Activated CD4-positive, alpha-beta T cell treated with anti-CD3 and anti-CD28 coated beads for 36 hours (primary cell): ENCODE results near the gene MRTFB. TPM values are rescaled to one million over a fixed set of nuclear protein-coding genes. Genes with fewer than 3 reads are reported as not detected.

Experiments used
- ATAC-seq: fragments of 200-7000 bp; cut with Tn5 transposase; one replicate; pipeline ENCODE4 v1.10.0; 2021; ENCODE audit warnings: mild to moderate bottlenecking, moderate library complexity
- CTCF ChIA-PET: fragments of 350-600 bp; sonication (Branson Sonifier 250); formaldehyde crosslinking; loops from one replicate; lab custom pipeline; 2021; ENCODE audit warnings: antibody characterized with exemption; lab: Charles Lee
- POLR2A ChIA-PET: fragments of 350-600 bp; sonication (Branson Sonifier 250); formaldehyde crosslinking; loops from one replicate; lab custom pipeline; 2021; ENCODE audit warnings: antibody characterized with exemption, inconsistent platforms; lab: Charles Lee
- DNase-seq: peaks from one replicate; pipeline ENCODE4 v3.0.0-alpha.2; 2020
- H3K27ac Mint-ChIP-seq: one replicate; pipeline ENCODE4 v1.8.0; 2021; ENCODE audit warnings: mixed read lengths
- H3K27me3 Mint-ChIP-seq: one replicate; pipeline ENCODE4 v1.8.0; 2021; ENCODE audit warnings: mixed read lengths
- H3K36me3 Mint-ChIP-seq: one replicate; pipeline ENCODE4 v1.8.0; 2021; ENCODE audit warnings: low read depth, mixed read lengths
- H3K4me1 Mint-ChIP-seq: one replicate; pipeline ENCODE4 v1.8.0; 2021; ENCODE audit warnings: mixed read lengths
- H3K4me3 Mint-ChIP-seq: one replicate; pipeline ENCODE4 v1.8.0; 2021; ENCODE audit warnings: mild to moderate bottlenecking, moderate library complexity, mixed read lengths
- H3K9me3 Mint-ChIP-seq: one replicate; pipeline ENCODE4 v1.8.0; 2021; ENCODE audit warnings: low read depth, mixed read lengths
- intact Hi-C, 2 experiments: fragments of 100-400 bp; cut with DNase I in 1 of 2; cut with micrococcal nuclease in 1 of 2; formaldehyde crosslinking; loops; one replicate each; pipeline versions ENCODE4 v1.14.2 to v1.15.1; 2022 to 2024; cut with DNase I, micrococcal nuclease
- total RNA-seq, 2 experiments: library from RNA; stranded (reverse); gene quantifications; one replicate each; pipeline ENCODE4 v1.2.3, GENCODE V29; 2021

MRTFB gene
- total RNA-seq, 2 experiments from 2014 or later, result 9.6 to 16.9 TPM

DNA sequence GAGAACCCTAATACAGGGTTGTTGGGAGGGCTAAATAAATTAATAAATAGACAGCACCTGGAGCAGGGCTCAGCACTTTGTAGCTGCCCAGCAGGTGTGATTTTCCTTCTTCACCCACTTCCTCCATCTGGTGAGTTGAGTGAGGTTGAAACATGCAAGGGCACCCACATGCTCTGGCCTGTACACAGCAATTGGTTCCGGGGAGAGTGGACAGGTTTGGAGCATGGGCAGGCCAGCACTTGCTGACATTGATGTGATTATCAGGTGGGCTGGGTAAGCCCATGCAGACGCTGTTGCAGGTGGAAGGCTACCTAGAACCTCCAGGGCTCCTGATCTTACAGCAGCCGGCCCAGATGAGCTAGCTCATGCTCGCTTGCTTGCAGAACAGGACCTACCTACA lies 1.3 kb upstream of the MRTFB start:
- Mint-ChIP-seq H3K36me3 (no peaks in the 10 kb centered on the region), H3K27me3 (peaks cover 3% of the 10 kb centered on the region), H3K4me3 (peak overlapping the region; percentile 82), H3K9me3 (no peaks in the 10 kb centered on the region), H3K27ac (peak overlapping the region; percentile 81), H3K4me1 (peaks cover 14% of the 10 kb centered on the region)
- DNase-seq (no peak), ATAC-seq (no peak)
- ChIA-PET POLR2A (interaction anchor here (0.6 kb wide), 1 partner anchor 116 kb away, joined by 3 read pairs; no protein-coding TSS in a partner anchor), CTCF (interaction anchor here (1.1 kb wide), 1 partner anchor 150 kb away, joined by 5 read pairs; the partner anchor contains the start of gene ERCC4)
- intact Hi-C loops, result loop anchor here (2.0 to 10.0 kb wide), 5 partner anchors 123 to 563 kb away; partner anchors contain the start of genes BFAR (in 1 of the 2) and ERCC4 (in 1 of the 2)

DNA sequence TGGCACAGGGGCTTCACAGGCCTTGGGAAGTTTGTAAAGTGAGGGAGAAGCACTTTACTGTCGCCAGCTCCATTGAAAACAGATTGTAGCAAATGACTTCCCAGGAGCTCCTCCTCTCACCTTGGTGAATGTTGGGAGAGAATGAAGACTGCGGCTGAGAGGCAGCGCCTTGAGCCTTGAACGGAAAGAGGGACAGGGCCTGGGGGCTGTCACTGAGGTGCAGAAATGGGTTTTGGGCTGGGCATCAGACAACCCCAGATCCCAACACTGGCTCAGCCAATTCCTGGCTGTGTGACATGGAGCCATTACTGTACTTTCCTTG lies 603 bp upstream of the MRTFB start:
- POLR2A ChIA-PET, result interaction anchor here (0.6 kb wide), 1 partner anchor 115 kb away, joined by 3 read pairs; no protein-coding TSS in a partner anchor

DNA sequence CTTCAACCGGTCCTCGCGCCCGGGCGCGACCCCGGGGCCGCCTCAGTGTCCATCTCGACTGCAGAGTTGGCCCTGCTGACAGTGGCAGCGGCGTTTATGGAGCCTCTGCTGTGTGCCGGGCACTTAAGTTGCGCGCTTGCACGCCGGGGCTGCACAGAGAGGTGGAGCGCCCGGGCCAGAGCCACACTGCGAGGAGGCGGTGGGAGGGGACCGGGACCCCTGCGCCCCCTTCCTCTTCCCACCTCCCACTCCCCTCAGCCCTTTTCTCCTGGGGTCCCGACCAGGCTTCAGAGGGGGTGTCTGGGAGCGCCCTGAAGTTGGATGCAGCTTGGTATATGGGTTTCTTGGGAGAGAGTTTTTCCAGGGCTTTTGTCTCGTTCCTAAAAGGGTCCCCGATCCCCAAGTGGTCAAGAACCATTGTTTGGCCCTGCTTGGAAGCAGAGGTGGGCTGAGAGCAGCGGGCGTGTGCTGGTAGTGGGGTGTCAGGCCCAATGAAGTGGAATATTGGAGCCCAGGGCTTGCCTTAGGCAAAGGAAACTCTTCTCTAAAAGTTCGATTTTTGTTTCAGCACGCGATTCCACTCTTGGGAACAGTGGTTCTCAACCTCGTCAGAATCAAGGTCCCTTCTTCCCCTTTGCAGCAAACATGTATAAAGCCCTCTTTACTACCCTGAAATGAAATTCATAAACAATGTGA lies 605 bp downstream of the MRTFB start:
- DNase-seq (peak; percentile 46), ATAC-seq (peak; percentile 64)
- POLR2A ChIA-PET, result no interaction called here
- CTCF ChIA-PET, result interaction anchor here (1.4 kb wide), 1 partner anchor 152 kb away, joined by 5 read pairs; the partner anchor contains the start of gene ERCC4
- no peaks in the 10 kb centered on the region for H3K9me3 Mint-ChIP-seq
- H3K4me1 Mint-ChIP-seq, result peaks cover 14% of the 10 kb centered on the region
- intact Hi-C loops, result loop anchor here (1.0 to 10.0 kb wide), 8 partner anchors 121 to 561 kb away; partner anchors contain the start of genes ERCC4 (in 2 of the 2) and BFAR (in 1 of the 2)
- H3K36me3 Mint-ChIP-seq, result no peaks in the 10 kb centered on the region
- peaks cover 3% of the 10 kb centered on the region for H3K27me3 Mint-ChIP-seq
- H3K4me3 Mint-ChIP-seq, result peak overlapping the region; percentile 82
- peak overlapping the region; percentile 81 for H3K27ac Mint-ChIP-seq

More for the DNA sequence above, 603 bp upstream of the MRTFB start:
- Mint-ChIP-seq H3K27ac (peak overlapping the region; percentile 81), H3K4me1 (peaks cover 14% of the 10 kb centered on the region), H3K27me3 (peaks cover 3% of the 10 kb centered on the region), H3K36me3 (no peaks in the 10 kb centered on the region), H3K4me3 (peak overlapping the region; percentile 82), H3K9me3 (no peaks in the 10 kb centered on the region)
- intact Hi-C loops, result loop anchor here (2.0 to 10.0 kb wide), 5 partner anchors 122 to 562 kb away; partner anchors contain the start of genes BFAR (in 1 of the 2) and ERCC4 (in 1 of the 2)
- ATAC-seq, result no peak
- no peak for DNase-seq
- CTCF ChIA-PET, result interaction anchor here (0.6 kb wide), 2 partner anchors 11 to 56 kb away, joined by 3 read pairs; no protein-coding TSS in a partner anchor

DNA sequence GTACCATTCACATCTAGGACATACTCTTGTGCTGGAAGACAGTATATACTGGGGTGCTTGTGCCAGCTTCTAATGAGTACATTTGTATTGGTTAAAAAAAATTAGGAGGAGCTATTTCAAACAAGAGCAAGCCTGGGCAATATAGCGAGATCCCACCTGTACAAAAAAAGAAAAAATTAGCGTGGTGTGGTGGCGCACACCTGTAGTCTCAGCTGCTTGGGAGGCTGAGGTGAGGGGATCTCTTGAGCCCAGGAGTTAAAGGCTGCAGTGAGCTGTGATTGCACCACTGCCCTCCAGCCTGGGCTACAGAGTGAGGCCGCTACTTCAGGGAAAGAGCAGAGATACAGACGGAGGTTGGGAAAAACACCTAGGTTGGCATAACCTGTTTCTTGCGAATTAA lies 1.2 kb downstream of the MRTFB start:
- Mint-ChIP-seq H3K27me3 (peaks cover 3% of the 10 kb centered on the region), H3K4me1 (peaks cover 14% of the 10 kb centered on the region), H3K36me3 (no peaks in the 10 kb centered on the region), H3K27ac (no peak overlapping the region), H3K9me3 (no peaks in the 10 kb centered on the region), H3K4me3 (peak overlapping the region; percentile 82)
- DNase-seq (no peak), ATAC-seq (no peak)
- intact Hi-C loops, result loop anchor here (5.0 to 10.0 kb wide), 3 partner anchors 150 to 452 kb away; partner anchors contain the start of gene ERCC4 (in 1 of the 2)
- ChIA-PET CTCF (interaction anchor here (0.6 to 1.4 kb wide), 2 partner anchors 95 to 153 kb away, joined by 3 to 5 read pairs; partner anchors contain the start of gene ERCC4), POLR2A (no interaction called here)

- intact Hi-C loops, result loop anchor here (5.0 to 10.0 kb wide), 3 partner anchors 152 to 450 kb away; partner anchors contain the start of gene ERCC4 (in 1 of the 2)
- Mint-ChIP-seq H3K27ac (no peak overlapping the region), H3K4me1 (peaks cover 14% of the 10 kb centered on the region), H3K4me3 (no peak overlapping the region), H3K36me3 (no peaks in the 10 kb centered on the region), H3K27me3 (no peaks in the 10 kb centered on the region), H3K9me3 (no peaks in the 10 kb centered on the region)
- ATAC-seq (no peak), DNase-seq (no peak)
- ChIA-PET POLR2A (no interaction called here), CTCF (interaction anchor here (1.0 kb wide), 1 partner anchor 34 kb away, joined by 3 read pairs; no protein-coding TSS in a partner anchor)
Observed at GRCh38 chr16:14074544-14074943, 3.4 kb downstream of the MRTFB start.

- Mint-ChIP-seq H3K27me3 (no peaks in the 10 kb centered on the region), H3K27ac (no peak overlapping the region), H3K36me3 (peaks cover 18% of the 10 kb centered on the region), H3K4me1 (peaks cover 9% of the 10 kb centered on the region), H3K4me3 (no peak overlapping the region), H3K9me3 (peaks cover 1% of the 10 kb centered on the region)
- DNase-seq (no peak), ATAC-seq (no peak)
- CTCF ChIA-PET, result no interaction called here
- intact Hi-C loops, result loop anchor here in 1 of 2 experiments (10.0 kb wide), 1 partner anchor 447 kb away; no protein-coding TSS in a partner anchor
- POLR2A ChIA-PET, result interaction anchor here (0.6 kb wide), 1 partner anchor 29 kb away, joined by 3 read pairs; no protein-coding TSS in a partner anchor
Observed at GRCh38 chr16:14077918-14078317, 6.8 kb downstream of the MRTFB start.

DNA sequence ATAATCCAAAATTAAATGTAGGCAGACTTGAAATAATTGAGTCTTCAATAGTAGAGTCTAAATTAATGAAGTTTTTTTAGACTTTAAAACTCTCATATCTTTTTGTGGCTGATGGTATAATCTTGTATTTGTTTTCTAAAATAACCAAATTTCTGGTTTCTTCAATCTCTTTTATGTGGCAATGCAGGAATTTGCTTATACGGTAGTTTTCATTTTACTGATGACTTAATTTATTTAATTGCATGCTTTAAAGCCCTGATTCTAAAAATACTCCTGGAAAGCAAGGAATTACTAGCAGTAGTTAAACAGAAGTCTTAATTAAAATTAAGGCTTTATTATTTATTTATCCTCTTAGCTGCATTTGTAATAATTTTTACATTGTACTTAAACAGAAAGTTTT lies 15.4 kb downstream of the MRTFB start:
- no peak overlapping the region for H3K27ac Mint-ChIP-seq
- DNase-seq (no peak), ATAC-seq (no peak)
- peaks cover 18% of the 10 kb centered on the region for H3K36me3 Mint-ChIP-seq
- H3K9me3 Mint-ChIP-seq, result no peaks in the 10 kb centered on the region
- H3K27me3 Mint-ChIP-seq, result no peaks in the 10 kb centered on the region
- no peak overlapping the region for H3K4me3 Mint-ChIP-seq
- peaks cover 8% of the 10 kb centered on the region for H3K4me1 Mint-ChIP-seq
- intact Hi-C loops, result no loop called here
- POLR2A ChIA-PET, result no interaction called here
- CTCF ChIA-PET, result interaction anchor here (1.0 kb wide), 1 partner anchor 14 kb away, joined by 3 read pairs; no protein-coding TSS in a partner anchor

DNA sequence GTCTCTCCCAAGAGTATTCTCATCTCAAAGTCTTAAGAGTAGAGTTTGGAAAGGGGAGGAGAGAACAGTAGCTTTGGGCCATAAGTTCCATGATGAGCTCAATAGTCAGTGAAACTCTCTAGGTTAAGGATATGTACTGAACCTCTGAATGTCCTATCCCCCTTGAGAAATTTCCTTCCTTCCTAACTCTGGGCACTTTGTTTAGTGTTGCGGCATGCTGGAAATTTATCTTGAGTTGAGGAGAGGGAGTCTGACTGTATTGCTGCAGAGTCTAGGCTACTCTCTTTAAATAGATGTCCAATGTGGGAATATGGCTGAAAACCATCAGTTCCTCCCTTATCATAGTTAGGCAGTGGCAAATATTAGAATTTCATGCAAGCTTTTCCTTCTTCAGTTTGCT lies 16.1 kb downstream of the MRTFB start:
- intact Hi-C loops, result no loop called here
- no peak for DNase-seq
- POLR2A ChIA-PET, result no interaction called here
- CTCF ChIA-PET, result no interaction called here
- Mint-ChIP-seq H3K27me3 (no peaks in the 10 kb centered on the region), H3K4me3 (no peak overlapping the region), H3K9me3 (no peaks in the 10 kb centered on the region), H3K4me1 (peaks cover 10% of the 10 kb centered on the region), H3K36me3 (peaks cover 13% of the 10 kb centered on the region), H3K27ac (no peak overlapping the region)
- ATAC-seq, result no peak

DNA sequence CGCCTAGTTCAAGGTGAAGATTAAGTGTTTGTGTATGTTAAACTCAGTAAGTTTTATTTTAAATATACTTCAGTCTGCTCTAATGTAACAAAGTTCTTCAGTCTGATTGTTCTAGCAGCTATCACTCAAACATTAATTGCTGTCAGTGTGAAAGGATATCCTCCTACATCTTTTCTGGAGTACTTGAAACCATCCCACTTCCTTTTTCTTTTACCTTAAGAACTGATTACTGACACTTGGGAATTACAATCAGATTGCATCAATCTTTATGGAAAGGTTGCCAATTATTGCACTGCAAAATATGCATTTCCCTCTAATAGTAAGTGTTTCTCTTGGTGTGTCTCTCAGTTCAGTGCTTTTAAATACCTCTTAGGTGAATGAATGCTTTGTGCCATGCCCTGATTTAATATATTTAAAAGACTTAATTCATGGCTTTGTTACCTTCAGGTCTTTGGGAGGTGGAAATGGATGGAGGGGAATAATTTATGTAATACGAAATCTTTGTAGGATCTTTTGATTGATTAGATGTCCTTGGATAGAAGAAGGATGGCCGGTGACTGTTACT lies 16.6 kb downstream of the MRTFB start:
- no peaks in the 10 kb centered on the region for H3K27me3 Mint-ChIP-seq
- no peaks in the 10 kb centered on the region for H3K9me3 Mint-ChIP-seq
- peaks cover 9% of the 10 kb centered on the region for H3K36me3 Mint-ChIP-seq
- peaks cover 14% of the 10 kb centered on the region for H3K4me1 Mint-ChIP-seq
- intact Hi-C loops, result no loop called here
- H3K27ac Mint-ChIP-seq, result no peak overlapping the region
- ATAC-seq (no peak), DNase-seq (no peak)
- ChIA-PET CTCF (no interaction called here), POLR2A (interaction anchor here (0.6 kb wide), 1 partner anchor 119 kb away, joined by 3 read pairs; no protein-coding TSS in a partner anchor)
- no peak overlapping the region for H3K4me3 Mint-ChIP-seq

DNA sequence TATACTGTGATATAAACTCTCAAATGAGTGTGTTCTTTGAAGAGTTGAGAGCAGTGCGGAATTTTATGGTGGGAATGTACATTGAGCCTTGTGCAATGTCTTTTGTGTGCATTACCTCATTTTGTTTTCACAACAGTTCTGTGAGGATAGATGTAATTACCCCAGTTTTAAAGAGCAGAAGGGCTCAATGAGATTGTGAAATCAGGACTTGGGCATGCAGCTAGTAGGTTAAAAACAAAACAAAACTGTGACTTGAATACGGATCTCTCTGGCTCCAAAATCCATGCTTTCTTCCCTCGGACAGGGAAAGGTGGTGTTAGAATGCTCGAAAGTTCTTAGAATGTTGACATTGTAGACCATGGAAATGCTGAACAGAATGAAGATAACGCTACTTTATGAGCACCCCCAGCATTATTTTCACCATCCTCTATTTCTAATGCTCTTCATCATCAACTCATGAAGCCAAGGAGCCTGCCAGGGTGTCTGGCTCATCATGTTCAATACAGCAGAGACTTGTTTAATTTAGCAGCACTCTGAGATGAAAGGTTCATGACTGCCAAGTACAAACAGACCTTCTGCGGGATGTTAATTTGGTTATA lies 17.1 kb downstream of the MRTFB start:
- H3K4me1 Mint-ChIP-seq, result peaks cover 16% of the 10 kb centered on the region
- ATAC-seq (no peak), DNase-seq (no peak)
- H3K9me3 Mint-ChIP-seq, result no peaks in the 10 kb centered on the region
- intact Hi-C loops, result no loop called here
- POLR2A ChIA-PET, result interaction anchor here (0.6 kb wide), 1 partner anchor 119 kb away, joined by 3 read pairs; no protein-coding TSS in a partner anchor
- no peak overlapping the region for H3K27ac Mint-ChIP-seq
- CTCF ChIA-PET, result interaction anchor here (0.8 kb wide), 1 partner anchor 52 kb away, joined by 3 read pairs; no protein-coding TSS in a partner anchor
- H3K4me3 Mint-ChIP-seq, result no peak overlapping the region
- H3K36me3 Mint-ChIP-seq, result peaks cover 9% of the 10 kb centered on the region
- no peaks in the 10 kb centered on the region for H3K27me3 Mint-ChIP-seq

GRCh38 chr16:14089283-14089823 lies 18.2 kb downstream of the MRTFB start:
- DNase-seq (no peak), ATAC-seq (no peak)
- H3K36me3 Mint-ChIP-seq, result peaks cover 6% of the 10 kb centered on the region
- H3K27ac Mint-ChIP-seq, result no peak overlapping the region
- no peaks in the 10 kb centered on the region for H3K9me3 Mint-ChIP-seq
- ChIA-PET CTCF (no interaction called here), POLR2A (no interaction called here)
- intact Hi-C loops, result no loop called here
- peaks cover 16% of the 10 kb centered on the region for H3K4me1 Mint-ChIP-seq
- no peak overlapping the region for H3K4me3 Mint-ChIP-seq
- H3K27me3 Mint-ChIP-seq, result no peaks in the 10 kb centered on the region
